Activated CD4-positive, alpha-beta T cell treated with anti-CD3 and anti-CD28 coated beads for 36 hours (primary cell): ENCODE measurements around the gene CCDC14. TPM values are rescaled to one million over a fixed set of nuclear protein-coding genes. Genes with fewer than 3 reads are reported as not detected.
"Not testable (repeated sequence)": the region's sequence is repeated elsewhere in the genome, so short reads cannot be mapped to it uniquely, and the experiment has no call there.

Experiments used
- ATAC-seq: fragments of 200-7000 bp; cut with Tn5 transposase; one replicate; pipeline ENCODE4 v1.10.0; 2021; ENCODE audit warnings: mild to moderate bottlenecking, moderate library complexity
- CTCF ChIA-PET: fragments of 350-600 bp; sonication (Branson Sonifier 250); formaldehyde crosslinking; loops from one replicate; lab custom pipeline; 2021; ENCODE audit warnings: antibody characterized with exemption; lab: Charles Lee
- POLR2A ChIA-PET: fragments of 350-600 bp; sonication (Branson Sonifier 250); formaldehyde crosslinking; loops from one replicate; lab custom pipeline; 2021; ENCODE audit warnings: antibody characterized with exemption, inconsistent platforms; lab: Charles Lee
- DNase-seq: peaks from one replicate; pipeline ENCODE4 v3.0.0-alpha.2; 2020
- H3K27ac Mint-ChIP-seq: one replicate; pipeline ENCODE4 v1.8.0; 2021; ENCODE audit warnings: mixed read lengths
- H3K27me3 Mint-ChIP-seq: one replicate; pipeline ENCODE4 v1.8.0; 2021; ENCODE audit warnings: mixed read lengths
- H3K36me3 Mint-ChIP-seq: one replicate; pipeline ENCODE4 v1.8.0; 2021; ENCODE audit warnings: low read depth, mixed read lengths
- H3K4me1 Mint-ChIP-seq: one replicate; pipeline ENCODE4 v1.8.0; 2021; ENCODE audit warnings: mixed read lengths
- H3K4me3 Mint-ChIP-seq: one replicate; pipeline ENCODE4 v1.8.0; 2021; ENCODE audit warnings: mild to moderate bottlenecking, moderate library complexity, mixed read lengths
- H3K9me3 Mint-ChIP-seq: one replicate; pipeline ENCODE4 v1.8.0; 2021; ENCODE audit warnings: low read depth, mixed read lengths
- intact Hi-C, 2 experiments: fragments of 100-400 bp; cut with DNase I in 1 of 2; cut with micrococcal nuclease in 1 of 2; formaldehyde crosslinking; loops; one replicate each; pipeline versions ENCODE4 v1.14.2 to v1.15.1; 2022 to 2024; cut with DNase I, micrococcal nuclease
- total RNA-seq, 2 experiments: library from RNA; stranded (reverse); gene quantifications; one replicate each; pipeline ENCODE4 v1.2.3, GENCODE V29; 2021

CCDC14 gene
- total RNA-seq, 2 experiments from 2014 or later = 35.4 to 52.4 TPM

DNA sequence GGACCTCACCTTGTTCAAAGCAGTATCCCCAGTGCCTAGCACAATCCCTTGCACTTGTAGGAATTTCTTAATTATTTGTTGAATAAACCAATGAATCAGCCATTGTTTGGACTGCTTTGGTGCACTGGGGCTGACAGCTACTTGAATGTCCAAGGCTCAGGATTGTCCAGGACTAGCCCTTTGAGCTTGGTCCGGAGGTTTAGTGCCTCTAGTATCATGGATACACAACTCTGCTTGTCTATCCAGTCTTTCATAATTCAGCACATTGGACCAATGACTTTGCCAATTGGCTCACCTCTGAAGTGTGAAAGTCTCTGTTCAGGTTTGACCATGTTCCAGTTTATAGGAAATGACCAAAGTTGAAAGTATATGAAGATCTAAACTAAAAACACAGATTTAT lies 3.8 kb upstream of the CCDC14 start:
- ATAC-seq, POLR2A ChIA-PET, H3K4me3 Mint-ChIP-seq, DNase-seq, H3K36me3 Mint-ChIP-seq, H3K27ac Mint-ChIP-seq, H3K9me3 Mint-ChIP-seq, CTCF ChIA-PET, H3K4me1 Mint-ChIP-seq: not testable (repeated sequence)
- intact Hi-C loops = loop anchor here in 1 of 2 experiments (5.0 kb wide), 1 partner anchor 377 kb away; the partner anchor contains the start of gene HACD2
- H3K27me3 Mint-ChIP-seq = peaks cover 17% of the 10 kb centered on the region

DNA sequence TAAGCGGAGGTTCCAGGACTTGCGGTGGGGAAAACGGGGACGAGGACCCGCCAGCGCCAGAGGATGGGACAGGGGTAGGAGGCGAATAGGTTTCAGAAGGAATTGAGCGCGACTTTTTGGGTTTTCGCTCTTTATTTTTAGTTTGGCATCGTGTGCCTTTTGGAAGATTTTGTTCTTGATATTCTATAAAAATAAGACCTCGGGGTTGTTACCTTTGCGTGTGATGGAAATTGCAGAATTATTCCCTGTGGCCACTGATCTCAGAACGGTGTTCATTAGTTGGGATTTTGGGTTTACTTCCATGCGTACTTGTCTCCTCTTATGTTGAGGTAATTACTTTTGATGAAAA lies 453 bp upstream of the CCDC14 start:
- CTCF ChIA-PET = no interaction called here
- H3K4me1 Mint-ChIP-seq = peaks cover 23% of the 10 kb centered on the region
- H3K4me3 Mint-ChIP-seq = peak overlapping the region; percentile 87
- peak overlapping the region; percentile 91 for H3K27ac Mint-ChIP-seq
- DNase-seq = no peak
- no peaks in the 10 kb centered on the region for H3K36me3 Mint-ChIP-seq
- H3K9me3 Mint-ChIP-seq = no peaks in the 10 kb centered on the region
- POLR2A ChIA-PET = no interaction called here
- no peak for ATAC-seq
- H3K27me3 Mint-ChIP-seq = peaks cover 7% of the 10 kb centered on the region
- intact Hi-C loops = loop anchor here (1.0 to 5.0 kb wide), 5 partner anchors 71 to 769 kb away; partner anchors contain the start of genes HACD2 (in 1 of the 2), KALRN (in 1 of the 2), MYLK (in 1 of the 2) and SEC22A (in 1 of the 2)

DNA sequence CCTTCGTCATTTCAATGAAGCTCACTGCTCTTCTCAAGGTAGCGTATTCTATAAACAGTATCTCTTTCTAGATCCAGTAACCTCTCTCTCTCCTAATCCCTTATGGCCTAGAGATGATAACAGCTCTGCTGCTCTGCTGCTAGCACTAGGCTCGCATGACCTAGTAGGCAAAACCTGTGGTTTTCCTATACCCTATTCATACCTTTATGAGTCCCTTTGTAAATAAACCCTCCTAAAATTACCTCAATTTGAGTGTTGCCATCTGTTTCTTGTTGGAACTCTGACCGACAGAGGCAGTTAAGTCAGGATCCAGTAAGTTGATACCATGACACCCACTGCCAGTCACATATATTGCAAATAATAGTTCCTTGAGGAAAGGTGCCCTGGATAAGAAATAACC lies 7.3 kb downstream of the CCDC14 start:
- Mint-ChIP-seq H3K27ac (no peak overlapping the region), H3K4me1 (peaks cover 10% of the 10 kb centered on the region), H3K27me3 (no peaks in the 10 kb centered on the region), H3K9me3 (no peaks in the 10 kb centered on the region), H3K4me3 (no peak overlapping the region), H3K36me3 (peaks cover 33% of the 10 kb centered on the region)
- ATAC-seq = no peak
- POLR2A ChIA-PET = no interaction called here
- DNase-seq = no peak
- intact Hi-C loops = no loop called here
- CTCF ChIA-PET = no interaction called here

DNA sequence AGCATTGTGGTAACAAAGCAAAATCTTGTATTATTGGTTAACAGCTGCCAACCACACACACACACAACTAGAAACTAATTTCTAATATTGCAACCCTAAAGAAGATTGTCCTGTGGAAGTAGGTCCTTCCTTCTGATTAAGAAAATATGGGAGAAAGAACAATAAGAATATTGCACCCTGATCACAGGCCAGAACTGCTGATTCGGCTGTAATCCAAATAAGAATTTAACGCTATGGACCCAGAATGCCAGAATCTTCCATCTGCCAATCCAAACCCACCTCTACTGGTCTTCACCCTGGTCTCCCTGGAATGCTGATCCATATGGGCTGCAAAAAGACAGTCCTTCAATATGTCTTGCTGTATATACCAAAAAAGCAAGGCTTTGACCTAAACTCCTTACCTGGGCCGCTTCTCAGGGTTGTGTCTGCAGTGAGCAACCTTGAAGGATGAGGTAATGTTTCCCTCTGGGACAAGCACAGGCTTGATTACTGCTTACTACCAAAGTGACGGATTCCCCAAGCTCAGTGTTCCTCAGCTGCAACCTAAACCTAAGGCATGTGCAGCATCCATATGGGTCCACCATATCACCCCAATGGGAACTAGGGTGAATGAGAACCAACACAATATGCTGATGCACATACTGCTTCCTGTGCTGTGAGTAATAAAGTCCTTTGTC lies 8.0 kb downstream of the CCDC14 start:
- intact Hi-C loops = no loop called here
- no peaks in the 10 kb centered on the region for H3K9me3 Mint-ChIP-seq
- H3K36me3 Mint-ChIP-seq = peaks cover 36% of the 10 kb centered on the region
- ATAC-seq (no peak), DNase-seq (no peak)
- H3K27ac Mint-ChIP-seq = no peak overlapping the region
- POLR2A ChIA-PET = no interaction called here
- H3K4me1 Mint-ChIP-seq = peaks cover 3% of the 10 kb centered on the region
- H3K4me3 Mint-ChIP-seq = no peak overlapping the region
- H3K27me3 Mint-ChIP-seq = no peaks in the 10 kb centered on the region
- CTCF ChIA-PET = no interaction called here

DNA sequence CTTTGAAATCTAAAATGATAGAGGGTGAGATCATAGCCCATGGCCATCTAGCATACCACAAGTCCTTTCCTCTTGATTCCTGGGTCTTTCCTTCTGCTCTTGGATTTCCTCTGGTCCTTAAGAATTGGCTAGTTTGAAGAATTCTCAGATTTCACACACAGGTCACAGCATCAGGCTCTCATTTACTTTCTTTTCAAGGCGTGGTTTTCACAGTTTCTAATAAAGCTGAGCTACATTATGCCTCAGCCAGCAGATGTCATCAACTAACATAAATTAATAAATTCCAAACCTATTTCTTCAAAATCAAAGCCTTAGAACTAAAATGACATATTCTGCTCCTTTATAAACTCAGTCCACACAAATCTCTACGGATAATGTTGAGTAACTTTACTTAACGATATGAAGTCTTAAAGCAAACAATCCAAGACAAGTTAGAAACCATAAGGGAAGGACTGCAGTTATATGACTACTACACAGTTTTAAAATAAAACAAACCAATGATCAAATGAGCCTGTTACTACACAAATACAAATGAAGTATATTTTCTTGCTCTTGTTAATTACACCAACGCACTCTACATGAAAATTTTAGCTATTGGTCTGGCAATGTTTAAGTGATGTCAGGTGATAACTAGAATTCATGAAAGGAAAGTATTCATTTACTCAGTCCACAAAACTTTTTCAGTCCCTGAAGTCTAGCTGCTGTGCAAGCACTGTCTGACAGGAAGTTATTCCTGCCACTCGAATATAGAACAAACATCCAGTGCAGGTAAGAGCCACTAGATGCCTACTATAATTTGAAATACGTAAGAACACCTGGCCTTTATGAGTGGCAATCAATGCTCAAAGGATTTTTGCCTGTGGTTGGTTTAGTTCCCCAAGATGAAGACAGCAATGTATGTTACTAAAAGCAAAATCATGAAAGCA lies 9.2 kb downstream of the CCDC14 start:
- H3K36me3 Mint-ChIP-seq = peaks cover 37% of the 10 kb centered on the region
- ChIA-PET CTCF (no interaction called here), POLR2A (no interaction called here)
- no peaks in the 10 kb centered on the region for H3K4me1 Mint-ChIP-seq
- intact Hi-C loops = no loop called here
- no peaks in the 10 kb centered on the region for H3K9me3 Mint-ChIP-seq
- H3K27ac Mint-ChIP-seq = no peak overlapping the region
- no peaks in the 10 kb centered on the region for H3K27me3 Mint-ChIP-seq
- ATAC-seq (no peak), DNase-seq (no peak)
- H3K4me3 Mint-ChIP-seq = no peak overlapping the region

DNA sequence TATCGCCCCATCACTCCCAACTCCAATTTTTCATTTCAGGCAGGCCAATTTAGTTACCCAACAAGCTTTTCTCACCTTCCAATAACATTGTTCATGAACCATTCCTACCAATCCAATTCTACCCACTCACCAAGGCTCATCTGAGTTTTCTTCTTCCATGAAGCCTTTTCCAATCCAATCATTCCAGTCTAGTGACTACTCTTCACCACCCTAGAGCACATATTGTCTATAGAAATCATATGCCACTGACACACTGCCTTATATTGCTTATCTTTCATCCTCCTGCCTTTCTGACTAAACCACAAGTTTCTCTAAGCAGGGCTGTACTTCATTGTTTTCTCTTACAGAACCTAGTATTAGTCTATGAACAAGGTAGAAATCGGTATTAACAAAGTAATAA lies 11.4 kb downstream of the CCDC14 start:
- Mint-ChIP-seq H3K9me3 (no peaks in the 10 kb centered on the region), H3K27ac (no peak overlapping the region), H3K36me3 (peaks cover 37% of the 10 kb centered on the region), H3K4me3 (no peak overlapping the region), H3K27me3 (no peaks in the 10 kb centered on the region), H3K4me1 (no peaks in the 10 kb centered on the region)
- CTCF ChIA-PET = interaction anchor here (0.6 to 0.7 kb wide), 2 partner anchors 10 to 610 kb away, joined by 3 read pairs; no protein-coding TSS in a partner anchor
- intact Hi-C loops = no loop called here
- POLR2A ChIA-PET = no interaction called here
- DNase-seq (no peak), ATAC-seq (no peak)

DNA sequence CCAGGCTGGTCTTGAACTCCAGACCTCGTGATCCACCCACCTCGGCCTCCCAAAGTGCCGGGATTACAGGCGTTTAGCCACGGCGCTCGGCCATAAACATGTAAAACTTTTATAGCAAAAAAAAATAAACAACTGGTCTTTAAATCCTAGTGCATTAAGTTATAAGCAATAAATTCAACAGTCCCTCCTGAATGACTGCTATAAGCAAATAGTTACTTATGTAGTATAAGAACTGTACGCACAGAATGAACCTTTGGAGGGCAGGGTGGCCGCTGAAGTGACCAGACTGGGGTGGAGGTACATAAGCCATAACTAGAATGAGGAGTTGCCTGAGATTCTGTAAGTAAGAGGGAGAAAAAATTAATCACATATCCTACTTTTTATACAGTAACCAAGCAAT lies 12.6 kb downstream of the CCDC14 start:
- ATAC-seq (no peak), DNase-seq (no peak)
- intact Hi-C loops = no loop called here
- POLR2A ChIA-PET = no interaction called here
- Mint-ChIP-seq H3K4me3 (no peak overlapping the region), H3K27me3 (no peaks in the 10 kb centered on the region), H3K36me3 (peaks cover 42% of the 10 kb centered on the region), H3K27ac (no peak overlapping the region), H3K9me3 (no peaks in the 10 kb centered on the region), H3K4me1 (no peaks in the 10 kb centered on the region)
- CTCF ChIA-PET = no interaction called here

DNA sequence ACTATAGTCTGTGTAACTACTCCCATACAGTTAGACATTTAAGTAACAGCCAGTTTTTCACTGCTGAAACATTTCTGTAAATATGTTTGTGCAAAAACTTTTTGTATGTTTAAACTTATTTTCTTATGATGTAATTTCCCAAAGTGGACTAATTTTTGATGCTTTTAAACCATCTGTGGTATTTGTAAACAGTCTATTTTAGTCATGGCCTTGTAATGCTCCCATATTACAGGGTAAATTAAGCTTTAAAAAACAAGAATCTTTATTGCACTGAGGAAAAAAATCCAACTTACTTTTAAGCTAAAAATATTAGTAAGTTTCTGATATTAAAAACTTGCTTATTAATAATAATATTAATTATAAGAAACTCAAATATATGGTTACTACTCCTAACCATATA lies 13.5 kb downstream of the CCDC14 start:
- H3K4me1 Mint-ChIP-seq = no peaks in the 10 kb centered on the region
- ATAC-seq (no peak), DNase-seq (no peak)
- H3K9me3 Mint-ChIP-seq = no peaks in the 10 kb centered on the region
- H3K4me3 Mint-ChIP-seq = no peak overlapping the region
- intact Hi-C loops = no loop called here
- H3K27ac Mint-ChIP-seq = no peak overlapping the region
- CTCF ChIA-PET = no interaction called here
- no peaks in the 10 kb centered on the region for H3K27me3 Mint-ChIP-seq
- peaks cover 40% of the 10 kb centered on the region for H3K36me3 Mint-ChIP-seq
- POLR2A ChIA-PET = no interaction called here

DNA sequence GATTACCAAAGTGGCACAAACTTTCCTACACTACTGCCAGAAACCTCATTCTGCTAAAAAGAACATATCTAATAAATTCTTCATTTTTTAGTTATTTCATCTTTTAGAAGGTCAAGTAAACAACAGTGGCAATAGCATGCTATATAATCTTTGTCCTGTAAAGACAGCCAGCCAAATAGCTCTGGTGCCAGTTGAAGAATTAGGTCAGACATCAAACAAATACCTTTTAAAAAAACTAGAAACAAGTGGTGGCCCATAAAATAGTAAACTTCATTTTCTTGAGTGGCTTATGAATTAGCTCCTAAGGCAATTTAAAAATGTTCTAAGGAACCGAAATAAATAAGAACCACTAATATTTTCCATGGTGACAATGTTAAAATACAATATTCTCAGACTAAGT lies 19.5 kb downstream of the CCDC14 start:
- DNase-seq (no peak), ATAC-seq (no peak)
- H3K27me3 Mint-ChIP-seq = no peaks in the 10 kb centered on the region
- H3K36me3 Mint-ChIP-seq = peaks cover 34% of the 10 kb centered on the region
- CTCF ChIA-PET = interaction anchor here (0.6 to 0.7 kb wide), 2 partner anchors 23 to 30 kb away, joined by 3 read pairs; no protein-coding TSS in a partner anchor
- H3K27ac Mint-ChIP-seq = no peak overlapping the region
- H3K4me1 Mint-ChIP-seq = no peaks in the 10 kb centered on the region
- no peaks in the 10 kb centered on the region for H3K9me3 Mint-ChIP-seq
- intact Hi-C loops = no loop called here
- POLR2A ChIA-PET = no interaction called here
- no peak overlapping the region for H3K4me3 Mint-ChIP-seq

DNA sequence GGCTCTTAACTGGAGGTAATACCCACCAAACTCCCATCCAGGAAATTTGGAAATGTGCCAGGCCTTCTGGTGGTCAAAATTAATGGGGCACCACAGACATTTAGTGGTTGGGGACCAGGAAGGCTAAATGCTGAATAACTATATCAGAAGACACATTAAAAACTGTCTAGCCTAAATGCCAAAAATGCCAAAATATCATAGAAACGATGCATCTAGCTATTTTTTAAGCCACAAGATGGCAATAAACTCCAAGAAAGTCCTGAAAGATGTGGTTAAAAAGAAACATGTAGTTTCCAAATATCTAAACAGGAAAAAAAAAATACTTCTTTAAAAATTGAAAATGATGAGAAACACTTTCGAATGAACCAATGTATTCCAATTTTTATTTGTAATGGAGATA lies 19.9 kb downstream of the CCDC14 start:
- Mint-ChIP-seq H3K27me3 (no peaks in the 10 kb centered on the region), H3K27ac (no peak overlapping the region), H3K4me3 (no peak overlapping the region), H3K36me3 (peaks cover 33% of the 10 kb centered on the region), H3K9me3 (no peaks in the 10 kb centered on the region), H3K4me1 (no peaks in the 10 kb centered on the region)
- ChIA-PET POLR2A (no interaction called here), CTCF (interaction anchor here (0.6 to 0.7 kb wide), 2 partner anchors 22 to 30 kb away, joined by 3 read pairs; no protein-coding TSS in a partner anchor)
- ATAC-seq (no peak), DNase-seq (no peak)
- intact Hi-C loops = no loop called here

DNA sequence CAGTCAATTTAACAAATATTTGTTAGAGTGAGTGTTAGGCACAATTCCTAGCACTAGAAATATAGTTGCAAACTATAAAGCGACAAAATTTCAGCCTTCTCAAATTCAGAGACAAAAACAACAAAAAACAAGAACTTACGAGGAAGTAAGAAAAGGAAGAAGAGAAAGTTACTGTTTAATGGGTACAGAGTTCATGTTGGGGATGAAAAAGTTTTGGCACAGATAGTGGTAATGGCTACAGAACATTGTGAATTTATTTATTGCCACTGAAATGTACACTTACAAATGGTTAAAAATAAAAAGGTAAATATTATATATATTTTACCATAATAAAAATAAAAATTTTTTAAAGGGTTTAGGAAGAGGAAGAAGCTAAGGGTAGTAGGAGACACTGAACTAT lies 21.3 kb downstream of the CCDC14 start:
- ATAC-seq (no peak), DNase-seq (no peak)
- no peaks in the 10 kb centered on the region for H3K27me3 Mint-ChIP-seq
- no peak overlapping the region for H3K4me3 Mint-ChIP-seq
- CTCF ChIA-PET = no interaction called here
- POLR2A ChIA-PET = no interaction called here
- H3K36me3 Mint-ChIP-seq = peaks cover 30% of the 10 kb centered on the region
- H3K9me3 Mint-ChIP-seq = no peaks in the 10 kb centered on the region
- H3K4me1 Mint-ChIP-seq = no peaks in the 10 kb centered on the region
- no peak overlapping the region for H3K27ac Mint-ChIP-seq
- intact Hi-C loops = no loop called here

DNA sequence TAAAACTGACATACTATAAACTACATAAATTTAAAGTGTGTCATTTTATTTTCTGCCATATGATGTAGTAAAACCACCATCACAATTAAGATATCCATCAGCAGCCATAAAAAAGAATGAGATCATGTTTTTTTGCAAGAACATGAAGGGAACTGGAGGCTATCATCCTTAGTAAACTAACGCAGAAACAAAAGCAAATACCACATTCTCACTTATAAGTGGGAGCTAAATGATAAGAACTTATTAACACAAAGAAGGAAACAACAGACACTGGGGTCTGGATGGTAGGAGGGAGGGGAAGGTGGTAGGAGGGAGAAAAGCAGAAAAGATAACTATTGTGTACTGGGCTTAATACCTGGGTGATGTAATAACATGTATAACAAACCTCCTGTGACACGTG lies 24.6 kb downstream of the CCDC14 start:
- no peak for DNase-seq
- CTCF ChIA-PET = no interaction called here
- POLR2A ChIA-PET = no interaction called here
- no peaks in the 10 kb centered on the region for H3K4me1 Mint-ChIP-seq
- H3K4me3 Mint-ChIP-seq = no peak overlapping the region
- no peaks in the 10 kb centered on the region for H3K9me3 Mint-ChIP-seq
- no peak for ATAC-seq
- peaks cover 34% of the 10 kb centered on the region for H3K36me3 Mint-ChIP-seq
- no peak overlapping the region for H3K27ac Mint-ChIP-seq
- intact Hi-C loops = no loop called here
- no peaks in the 10 kb centered on the region for H3K27me3 Mint-ChIP-seq
